Hematopoietic multipotent progenitor cell treated with erythropoietin and hydrocortisone succinate and interleukin-3 and kit ligand, for 8 days (in vitro differentiated cells): ENCODE data around the gene DTX3.
"Not testable (repeated sequence)": the region's sequence is repeated elsewhere in the genome, so short reads cannot be mapped to it uniquely, and the experiment has no call there.

Experiments used
- DNase-seq: peaks from one replicate; pipeline ENCODE4 v3.0.0-alpha.2; 2015

The DTX3 gene, protein sequence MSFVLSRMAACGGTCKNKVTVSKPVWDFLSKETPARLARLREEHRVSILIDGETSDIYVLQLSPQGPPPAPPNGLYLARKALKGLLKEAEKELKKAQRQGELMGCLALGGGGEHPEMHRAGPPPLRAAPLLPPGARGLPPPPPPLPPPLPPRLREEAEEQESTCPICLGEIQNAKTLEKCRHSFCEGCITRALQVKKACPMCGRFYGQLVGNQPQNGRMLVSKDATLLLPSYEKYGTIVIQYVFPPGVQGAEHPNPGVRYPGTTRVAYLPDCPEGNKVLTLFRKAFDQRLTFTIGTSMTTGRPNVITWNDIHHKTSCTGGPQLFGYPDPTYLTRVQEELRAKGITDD

DNA sequence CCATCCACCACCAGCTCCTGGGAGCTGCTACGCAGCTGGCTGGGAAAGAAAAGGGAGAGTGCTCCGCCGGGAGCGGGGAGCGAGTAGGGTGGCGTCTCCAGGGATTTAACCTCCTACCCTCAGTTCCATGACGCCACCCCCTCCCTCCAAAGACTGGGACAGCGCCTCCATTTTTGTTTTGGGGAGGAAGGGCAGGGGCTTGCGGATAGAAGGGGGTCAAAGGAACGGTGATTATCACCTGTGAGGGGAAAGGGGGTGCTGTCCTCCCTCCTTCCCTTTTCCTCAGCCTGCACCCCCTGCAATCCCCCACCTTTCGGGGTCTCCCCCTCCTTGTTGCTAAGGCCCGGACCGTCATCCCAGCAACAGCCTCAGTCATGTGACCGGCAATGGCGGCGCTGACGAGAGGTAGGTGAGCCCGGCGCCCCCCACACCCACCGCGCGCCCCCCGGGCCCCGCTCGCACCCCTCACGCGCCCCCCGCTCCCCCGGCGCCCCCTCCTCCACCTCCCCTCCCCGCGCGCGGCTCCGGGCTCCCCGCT lies at the start of gene DTX3:
Gene DTX3 (plus strand): TSS at position 371 of the 538 bp plus-strand sequence. CDS start 1,694 bp downstream, outside the sequence.
- no peak for DNase-seq

GRCh38 chr12:57554897-57555296 lies 49.7 kb upstream of the DTX3 start:
- DNase-seq: no peak

DNA sequence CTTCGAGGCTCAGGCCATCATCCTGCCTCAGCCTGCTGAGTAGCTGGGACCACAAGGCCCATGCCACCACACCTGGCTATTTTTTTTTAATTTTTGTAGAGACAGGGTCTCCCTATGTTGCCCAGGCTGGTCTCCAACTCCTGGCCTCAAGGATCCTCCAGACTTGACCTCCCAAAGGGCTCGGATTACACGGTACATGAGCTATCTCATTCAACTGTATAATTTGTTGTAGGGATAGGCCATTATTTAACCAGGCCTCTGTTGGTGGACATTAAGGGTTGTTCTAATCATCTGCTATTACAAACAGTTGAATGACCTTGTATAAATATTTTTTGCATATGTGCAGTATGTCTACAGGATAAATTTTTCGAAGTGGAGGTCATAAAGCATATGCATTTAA lies 45.8 kb upstream of the DTX3 start:
- DNase-seq: no peak

DNA sequence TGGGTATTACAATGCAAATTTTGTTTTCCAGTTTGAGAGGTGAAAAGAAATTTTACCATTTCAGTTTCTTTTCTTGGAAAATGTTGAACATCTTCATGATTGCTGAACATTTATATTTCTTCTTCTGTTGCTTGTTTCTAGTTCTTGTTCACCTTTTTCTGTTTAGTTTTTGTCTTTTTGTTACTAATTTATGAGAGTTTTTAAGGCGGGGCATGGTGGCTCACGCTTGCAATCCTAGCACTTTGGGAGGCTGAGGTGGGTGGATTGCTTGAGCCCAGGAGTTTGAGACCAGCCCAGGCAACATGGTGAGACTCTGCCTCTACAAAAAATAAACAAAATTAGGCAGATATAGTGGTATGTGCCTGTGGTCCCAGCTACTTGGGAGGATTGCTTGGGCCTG lies 44.1 kb upstream of the DTX3 start:
- DNase-seq: no peak

DNA sequence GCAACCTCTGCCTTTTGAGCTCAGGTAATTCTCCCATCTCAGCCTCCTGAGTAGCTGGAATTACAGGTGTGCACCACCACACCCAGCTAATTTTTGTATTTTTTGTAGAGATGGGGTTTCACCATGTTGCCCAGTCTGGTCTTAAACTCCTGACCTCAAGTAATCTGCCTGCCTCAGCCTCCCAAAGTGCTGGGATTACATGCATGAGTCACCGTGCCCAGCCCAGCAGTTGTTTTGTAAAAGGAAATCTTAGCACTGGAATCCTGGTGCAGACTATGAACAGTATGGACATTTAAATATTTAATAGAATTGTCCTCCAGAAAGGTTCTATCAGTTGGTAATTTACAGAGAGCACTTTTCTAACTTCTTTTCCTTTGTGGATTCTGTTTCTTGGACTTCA lies 43.5 kb upstream of the DTX3 start:
- not testable (repeated sequence) for DNase-seq

- no peak for DNase-seq
Observed at GRCh38 chr12:57563358-57563757, 41.3 kb upstream of the DTX3 start.

DNA sequence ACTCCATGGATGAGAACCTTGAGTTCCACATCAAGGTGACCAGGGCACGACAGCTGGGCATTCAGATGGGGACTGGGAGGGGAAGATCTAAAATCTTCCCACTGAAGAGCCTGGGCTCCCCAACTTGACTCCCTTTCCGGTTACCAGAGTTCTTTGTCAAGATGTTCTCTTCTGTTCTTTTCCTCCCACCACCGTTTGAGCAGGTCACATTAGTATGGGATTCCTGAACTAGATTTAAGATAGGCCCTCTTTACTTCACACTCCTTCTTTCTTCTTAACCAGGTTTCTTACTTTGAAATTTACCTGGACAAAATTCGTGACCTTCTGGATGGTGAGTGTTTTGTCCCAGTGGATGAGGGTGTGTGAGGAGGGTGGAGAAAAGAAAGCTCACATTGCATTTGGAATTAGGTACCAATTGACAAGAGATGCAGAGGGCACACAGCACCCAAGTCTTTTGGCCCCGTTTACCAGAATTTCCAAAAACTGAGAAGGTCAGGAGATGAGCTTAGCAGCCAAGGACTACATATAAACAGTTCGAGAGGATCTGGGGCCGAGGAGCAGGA lies 40.4 kb upstream of the DTX3 start:
- no peak for DNase-seq

GRCh38 chr12:57568838-57569237 lies 35.8 kb upstream of the DTX3 start:
- DNase-seq: no peak

GRCh38 chr12:57569858-57570257 lies 34.8 kb upstream of the DTX3 start:
- no peak for DNase-seq

DNA sequence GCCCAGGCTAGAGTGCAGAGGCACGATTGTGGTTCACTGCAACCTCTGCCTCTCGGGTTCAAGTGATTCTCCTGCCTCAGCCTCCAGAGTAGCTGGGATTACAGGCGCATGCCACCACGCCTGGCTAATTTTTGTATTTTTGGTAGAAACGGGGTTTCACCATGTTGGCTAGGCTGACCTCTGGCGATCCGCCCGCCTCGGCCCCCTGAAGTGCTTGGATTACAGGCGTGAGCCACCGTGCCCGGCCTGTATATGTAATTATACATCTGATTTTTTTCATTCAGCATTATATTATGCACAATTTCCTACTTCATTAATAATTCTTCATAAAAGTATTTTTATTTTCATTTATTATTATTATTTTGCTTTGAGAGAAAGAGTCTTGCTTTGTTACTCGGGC lies 34.2 kb upstream of the DTX3 start:
- DNase-seq: not testable (repeated sequence)

- no peak for DNase-seq
Observed at GRCh38 chr12:57571926-57572762, 32.5 kb upstream of the DTX3 start.

DNA sequence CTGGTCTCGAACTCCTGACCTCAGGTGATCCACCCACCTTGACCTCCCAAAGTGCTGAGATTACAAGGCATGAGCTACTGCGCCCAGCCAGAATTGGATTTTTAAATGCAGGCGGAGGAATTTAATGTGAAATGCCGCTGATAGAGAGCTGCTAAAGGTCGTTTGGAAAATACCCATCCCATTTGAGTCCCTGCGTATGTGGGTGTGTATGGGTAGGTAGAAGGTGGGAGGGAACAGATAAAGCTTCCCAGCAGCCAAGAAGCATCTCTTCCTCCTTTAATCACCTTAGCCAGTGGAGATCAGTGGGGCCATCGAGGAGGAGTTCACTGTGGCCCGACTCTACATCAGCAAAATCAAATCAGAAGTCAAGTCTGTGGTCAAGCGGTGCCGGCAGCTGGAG lies 29.8 kb upstream of the DTX3 start:
- no peak for DNase-seq

GRCh38 chr12:57575771-57576612 lies 28.6 kb upstream of the DTX3 start:
- no peak for DNase-seq

- DNase-seq: no peak
Observed at GRCh38 chr12:57576613-57577160, 27.9 kb upstream of the DTX3 start.

- no peak for DNase-seq
Observed at GRCh38 chr12:57577981-57578758, 26.5 kb upstream of the DTX3 start.

DNA sequence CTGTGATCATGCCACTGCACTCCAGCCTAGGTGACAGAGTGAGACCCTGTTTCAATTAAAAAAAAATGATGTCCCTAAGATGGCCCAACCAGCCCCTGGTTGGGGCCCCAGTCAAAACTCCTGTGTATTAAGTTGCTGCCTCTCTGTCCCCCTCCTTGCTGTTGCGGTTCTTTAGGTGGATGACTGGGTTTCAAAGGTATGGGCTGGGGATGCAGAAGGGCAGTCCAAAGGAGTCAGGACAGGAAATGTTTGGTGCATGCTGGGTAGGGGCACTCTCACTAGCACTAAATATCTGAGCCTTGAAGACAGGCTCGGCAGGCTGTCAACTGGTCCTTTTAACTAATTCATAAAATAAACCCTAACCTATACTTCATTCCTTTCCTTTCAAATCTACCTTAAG lies 25.6 kb upstream of the DTX3 start:
- no peak for DNase-seq

- DNase-seq: no peak
Observed at GRCh38 chr12:57579677-57580465, 24.8 kb upstream of the DTX3 start.

DNA sequence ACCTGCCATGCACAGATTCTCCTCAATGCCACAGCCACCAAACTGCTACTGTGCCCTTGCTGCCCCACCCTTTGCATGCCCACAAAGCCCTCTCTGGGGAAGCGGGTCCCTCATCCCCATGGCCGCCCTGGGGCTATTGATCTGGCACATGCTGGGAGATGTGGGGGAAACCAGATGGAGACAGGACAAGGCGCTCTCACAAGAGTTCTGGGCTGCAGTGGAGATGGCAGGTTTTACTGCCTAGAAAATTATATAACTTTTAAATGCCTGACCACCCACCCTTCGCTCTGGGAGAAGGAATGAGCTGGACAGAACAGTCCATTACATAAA lies 24.2 kb upstream of the DTX3 start:
- DNase-seq: no peak

DNA sequence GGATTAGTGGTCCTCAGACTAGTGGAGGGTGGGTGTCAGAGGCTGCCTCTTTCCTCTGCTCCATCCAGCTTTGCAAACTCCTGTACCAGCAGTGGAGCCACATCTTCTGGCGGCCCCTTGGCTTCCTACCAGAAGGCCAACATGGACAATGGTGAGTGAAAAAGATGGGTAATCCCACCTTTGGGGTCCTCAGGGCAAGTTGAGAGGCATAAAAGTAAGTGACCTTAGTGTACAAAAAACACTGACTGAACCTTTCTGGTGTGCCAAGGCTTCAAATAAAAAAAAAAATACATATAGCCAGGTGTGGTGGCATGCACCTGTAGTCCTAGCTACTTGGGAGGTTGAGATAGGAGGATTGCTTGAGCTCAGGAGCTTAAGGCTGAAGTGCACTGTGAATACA lies 22.8 kb upstream of the DTX3 start:
- DNase-seq: no peak

GRCh38 chr12:57582440-57582839 lies 22.2 kb upstream of the DTX3 start:
- no peak for DNase-seq
